GM19193 (cell line): ENCODE measurements around the gene CCDC146.

Experiments used
- POLR2A ChIP-seq: IDR thresholded peaks from 4 replicates; pipeline ENCODE4 v1.6.1; 2011; ENCODE audit not compliant: insufficient read depth, insufficient read length; ENCODE audit errors: extremely low read depth

The CCDC146 gene

DNA sequence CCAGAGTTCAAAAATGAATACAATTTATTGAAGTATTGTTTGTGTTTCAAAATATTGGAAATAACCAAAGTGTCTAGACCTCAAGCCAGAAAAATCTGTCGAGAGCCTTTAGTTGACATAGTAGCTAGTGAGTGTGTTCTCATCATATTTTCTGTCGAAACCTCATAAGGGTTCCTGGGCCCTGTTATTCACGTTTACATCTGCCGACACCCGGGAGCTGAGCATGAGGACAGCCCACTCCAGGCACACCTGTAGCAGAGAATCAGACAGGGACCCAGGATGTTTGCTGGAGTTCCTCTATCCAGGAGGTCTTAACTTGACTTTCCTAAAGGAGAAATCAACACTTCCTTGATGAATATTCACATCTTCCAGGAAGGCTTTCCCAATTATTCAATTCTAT, 149.4 kb downstream of the CCDC146 start:
- no peak for TF ChIP-seq POLR2A

DNA sequence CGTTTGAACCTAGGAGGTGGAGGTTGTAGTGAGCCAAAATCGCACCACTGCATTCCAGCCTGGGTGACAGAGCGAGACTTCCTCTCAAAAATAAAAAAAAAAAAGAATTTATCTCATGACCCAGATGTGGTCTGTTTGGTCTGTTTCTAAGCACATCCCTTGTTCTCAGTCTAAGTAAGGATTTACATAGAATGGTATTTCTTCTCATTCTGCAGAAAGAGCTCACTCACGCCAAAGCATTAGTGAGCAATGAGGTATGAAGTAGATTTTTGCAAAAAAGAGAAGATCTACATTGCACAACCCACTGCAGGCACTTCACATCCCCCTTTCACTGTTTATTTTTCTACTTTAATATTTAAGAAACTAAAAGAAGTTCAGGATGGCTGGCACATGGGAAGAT, 153.7 kb downstream of the CCDC146 start:
- TF ChIP-seq POLR2A: no peak

DNA sequence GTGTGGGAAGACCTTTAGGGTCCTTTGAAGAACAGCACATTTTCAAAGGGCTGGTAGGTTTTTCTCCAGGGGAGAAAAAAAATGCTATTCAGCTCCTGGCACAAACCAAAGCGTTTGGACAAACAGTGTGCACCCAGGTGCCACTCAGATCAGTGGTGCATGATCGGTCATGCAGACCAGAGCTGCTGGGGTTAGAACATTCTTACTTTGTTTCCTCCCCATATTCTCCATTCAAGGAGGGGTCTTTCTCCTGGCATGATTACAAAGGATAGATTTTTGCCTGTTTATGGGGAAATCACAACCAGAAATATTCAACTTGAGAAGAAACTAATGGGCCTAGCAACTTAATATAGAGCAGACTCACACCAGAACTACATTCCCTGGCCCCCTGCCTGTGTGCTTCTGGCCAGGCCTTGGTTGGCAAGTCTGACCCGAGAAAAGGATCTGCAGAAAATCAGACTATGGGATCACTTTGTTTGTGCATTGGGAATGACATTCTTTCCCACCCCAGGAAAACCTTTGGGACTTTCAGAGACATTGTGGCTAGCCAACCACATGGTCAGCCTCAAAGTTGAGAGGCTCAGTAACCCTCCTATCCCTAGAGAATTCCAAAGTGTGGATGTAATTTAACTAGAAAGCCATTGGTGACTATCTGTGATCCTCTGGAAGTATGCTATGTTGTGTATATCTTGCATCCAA, 159.5 kb downstream of the CCDC146 start:
- TF ChIP-seq POLR2A: no peak

DNA sequence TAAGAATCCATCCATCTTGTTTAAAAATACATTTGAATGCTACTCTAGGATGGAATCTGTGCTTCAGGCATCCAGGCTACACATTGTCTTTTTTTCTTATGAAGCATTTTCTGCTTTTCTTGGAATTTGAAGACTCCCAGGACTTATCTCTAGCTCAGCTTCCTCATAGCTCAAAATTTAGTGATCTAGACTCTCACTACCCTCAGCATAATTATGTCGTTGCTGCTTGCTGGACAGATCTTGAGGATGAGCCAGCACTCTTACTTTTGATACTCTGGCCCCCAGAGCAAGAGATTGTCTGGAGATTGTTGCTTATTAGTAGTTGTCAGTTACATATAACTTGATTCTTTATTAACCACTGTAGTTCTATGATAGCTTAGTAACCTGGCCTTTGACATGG, 160.5 kb downstream of the CCDC146 start:
- no peak for TF ChIP-seq POLR2A

DNA sequence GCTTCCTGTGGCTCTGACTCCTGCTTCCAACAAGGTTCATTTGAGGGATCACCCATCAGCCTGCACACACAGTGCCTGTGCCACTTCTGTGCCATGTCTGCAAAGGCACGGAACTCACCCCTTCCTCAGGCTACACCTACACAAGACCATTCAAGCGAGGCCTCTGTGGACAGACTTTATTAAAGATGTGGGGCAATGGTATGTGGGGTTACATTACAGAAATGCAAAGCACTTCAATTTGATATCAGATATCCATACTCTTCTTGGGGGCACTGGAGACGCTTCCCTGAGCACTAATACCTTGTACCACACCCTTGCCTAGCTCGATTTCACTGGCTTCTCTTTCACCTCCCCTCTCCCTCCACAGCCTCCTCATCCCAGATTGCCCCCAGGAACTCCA, 161.6 kb downstream of the CCDC146 start:
- TF ChIP-seq POLR2A: no peak

DNA sequence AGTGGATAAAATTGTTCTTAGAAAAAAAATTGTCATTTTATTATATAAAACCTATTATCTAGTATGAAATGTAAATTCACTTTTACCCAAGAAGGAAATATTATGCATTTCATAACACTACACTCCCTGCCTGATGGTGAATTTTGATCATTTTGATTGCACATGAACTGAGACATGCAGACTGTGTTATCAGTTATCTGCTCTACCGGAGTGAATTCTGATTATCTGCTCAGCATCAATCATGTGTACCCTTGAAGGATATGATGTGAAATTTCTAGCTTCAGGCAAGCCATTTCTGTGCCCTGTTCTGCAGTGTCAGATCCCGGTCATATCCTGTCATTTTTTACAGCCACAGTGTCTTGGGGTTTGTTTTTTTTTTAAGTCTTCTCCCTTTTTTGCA, 162.2 kb downstream of the CCDC146 start:
- TF ChIP-seq POLR2A: no peak

DNA sequence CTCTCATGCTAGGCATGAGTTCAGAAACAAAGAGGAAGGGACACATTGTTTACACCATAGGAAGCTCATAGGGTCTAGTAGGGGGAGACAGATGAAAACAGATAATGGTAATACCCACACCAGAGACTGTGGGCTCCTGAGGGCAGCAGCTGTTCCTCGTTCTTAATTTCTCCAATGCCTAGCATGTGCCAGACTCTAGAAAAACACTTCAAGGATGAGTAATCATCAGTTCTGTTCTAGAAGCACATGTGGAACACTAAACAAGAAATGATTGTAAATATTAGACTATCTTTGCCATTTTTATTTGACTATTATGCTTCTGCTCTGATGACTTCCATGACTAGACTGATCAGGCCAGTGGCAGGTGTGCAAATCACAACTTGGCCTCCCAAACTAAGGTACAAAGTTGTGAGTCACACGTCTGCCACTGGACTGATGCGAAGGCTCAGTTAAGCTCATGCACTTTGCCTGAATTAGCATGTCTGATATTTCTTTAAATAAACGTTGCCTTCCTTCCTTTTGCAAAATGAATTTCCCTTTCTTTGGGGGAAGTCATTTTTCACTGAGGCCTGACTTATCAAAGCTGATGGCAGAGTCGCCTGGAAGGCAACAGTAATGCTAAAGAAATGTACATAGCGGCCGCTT, 166.4 kb downstream of the CCDC146 start:
- no peak for TF ChIP-seq POLR2A

DNA sequence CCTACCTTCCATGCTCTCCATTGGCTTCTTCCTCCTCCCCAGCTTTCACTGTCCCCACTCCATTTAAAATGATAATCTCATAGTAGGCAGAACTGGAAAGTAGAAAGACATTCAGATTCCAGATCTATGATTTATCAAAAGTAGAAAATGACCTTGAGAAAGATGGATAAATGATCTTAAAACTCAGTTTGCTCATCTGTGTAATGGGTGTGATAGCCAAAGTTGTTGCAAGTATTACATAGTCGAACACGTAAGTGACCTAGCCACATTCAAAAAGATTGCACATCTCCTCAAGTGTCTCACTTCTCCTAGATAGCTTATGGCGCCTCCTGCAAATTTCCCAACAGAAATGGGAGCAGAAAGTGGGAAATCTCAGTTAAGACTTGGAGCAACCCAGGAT, 167.0 kb downstream of the CCDC146 start:
- no peak for TF ChIP-seq POLR2A

DNA sequence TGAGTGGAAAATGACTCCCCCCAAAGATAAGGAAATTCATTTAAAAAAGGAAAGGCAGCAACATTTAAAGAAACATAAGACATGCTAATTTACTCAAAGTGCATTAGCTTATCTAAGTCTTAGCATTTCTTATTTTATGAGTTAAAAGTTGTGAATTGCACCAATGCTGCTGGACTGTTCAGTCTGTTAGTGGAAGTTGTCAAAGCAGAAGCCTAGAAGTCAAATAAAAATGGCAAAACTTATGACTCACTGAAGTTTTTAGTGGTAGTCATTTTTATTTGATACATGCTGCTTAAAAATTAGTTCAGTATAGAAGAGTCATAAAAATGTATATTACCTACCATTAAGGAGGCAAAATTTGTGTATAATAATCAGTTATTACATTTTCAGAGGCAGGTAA, 168.0 kb downstream of the CCDC146 start:
- no peak for TF ChIP-seq POLR2A

DNA sequence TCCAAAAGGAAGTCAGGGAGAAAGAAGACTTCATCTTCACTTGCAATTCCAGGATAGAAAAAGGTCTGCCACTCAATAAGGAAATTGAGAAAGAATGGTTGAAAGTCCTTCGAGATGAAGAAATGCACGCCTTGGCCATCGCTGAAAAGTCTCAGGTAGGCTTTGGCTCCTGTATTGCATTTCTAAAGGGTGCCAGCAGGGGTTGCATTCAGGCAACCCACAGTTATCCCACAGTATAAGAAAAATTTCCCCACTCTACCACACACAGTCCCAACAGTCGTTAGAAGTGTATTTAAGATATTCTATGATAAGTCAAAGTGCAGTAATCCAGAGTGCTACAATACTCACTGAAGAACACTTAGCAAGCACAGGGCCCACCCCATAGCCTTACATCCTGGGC, 170.6 kb downstream of the CCDC146 start:
- TF ChIP-seq POLR2A: no peak

DNA sequence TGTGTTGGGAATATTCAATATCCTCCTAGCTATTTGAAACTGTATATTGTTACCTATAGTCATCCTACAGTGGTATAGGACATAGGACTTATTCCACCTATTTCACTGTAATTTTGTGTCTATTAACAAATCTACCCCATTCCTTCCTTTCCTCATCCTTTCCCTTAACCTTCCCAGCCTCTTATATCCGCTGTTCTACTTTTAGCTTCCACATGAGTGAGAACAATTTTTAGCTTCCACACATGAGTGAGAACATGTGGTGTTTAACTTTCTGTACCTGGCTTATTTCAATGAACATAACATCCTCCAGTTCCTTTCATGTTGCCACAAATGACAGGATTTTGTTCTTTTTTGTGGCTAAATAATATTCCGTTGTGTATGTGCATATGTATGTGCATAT, 173.1 kb downstream of the CCDC146 start:
- TF ChIP-seq POLR2A: no peak

DNA sequence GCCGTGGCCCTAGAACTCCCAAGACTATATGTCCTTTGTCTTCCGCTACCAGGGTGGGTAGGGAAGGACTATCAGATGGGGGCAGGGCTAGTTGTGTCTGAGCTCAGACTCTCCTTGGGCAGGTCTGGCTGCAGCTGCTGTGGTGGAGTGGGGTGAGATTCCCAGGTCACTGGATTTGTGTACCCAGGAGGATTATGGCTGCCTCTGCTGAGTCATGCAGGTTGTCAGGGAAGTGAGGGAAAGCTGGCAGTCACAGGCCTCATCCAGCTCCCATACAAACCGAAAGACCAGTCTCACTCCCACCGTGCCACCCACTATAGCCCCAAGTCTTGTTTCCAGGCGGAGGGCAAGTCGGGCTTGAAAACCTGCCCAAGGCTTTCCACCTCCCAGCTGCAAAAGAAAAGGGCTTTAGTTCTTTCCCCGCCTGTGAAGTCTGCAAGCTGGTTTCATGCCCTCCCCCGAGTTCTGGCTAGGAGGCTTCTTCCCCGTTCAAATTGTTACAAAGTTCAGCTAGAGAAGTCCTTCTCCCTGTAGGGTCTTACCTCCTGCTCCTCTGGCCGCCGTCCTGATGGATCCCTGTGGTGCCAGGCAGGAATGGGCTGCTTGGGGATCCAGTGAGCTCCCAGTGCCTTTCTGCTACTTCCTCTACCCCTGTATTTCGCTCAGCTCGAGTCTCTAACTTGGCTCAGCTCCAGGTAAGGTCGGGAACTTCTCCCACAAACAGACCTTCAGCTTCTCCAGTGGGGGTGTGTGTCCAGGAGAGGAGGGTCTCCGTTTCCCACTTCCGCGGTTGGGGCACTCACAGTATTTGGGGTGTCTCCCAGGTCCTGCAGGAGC, 184.0 kb downstream of the CCDC146 start:
- no peak for TF ChIP-seq POLR2A

DNA sequence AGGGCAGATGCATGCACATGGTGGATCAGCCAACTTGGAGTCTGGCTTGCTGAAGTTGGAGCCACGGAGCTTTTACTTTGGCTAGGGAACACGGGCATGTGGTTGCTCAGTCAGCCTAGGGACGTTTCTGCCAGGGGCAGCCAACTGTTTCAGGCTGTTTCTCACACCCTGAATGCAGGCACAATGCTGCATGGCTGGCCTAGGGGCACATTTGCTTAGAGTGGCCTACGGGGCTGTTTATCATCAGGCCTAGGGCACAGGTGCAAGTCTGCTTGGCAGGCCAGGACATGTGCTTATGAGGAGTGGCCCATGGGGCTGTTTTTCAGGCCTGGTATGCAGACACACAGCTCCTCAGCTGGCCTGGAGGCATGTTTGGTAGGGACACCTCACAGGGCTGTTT, 186.4 kb downstream of the CCDC146 start:
- no peak for TF ChIP-seq POLR2A

DNA sequence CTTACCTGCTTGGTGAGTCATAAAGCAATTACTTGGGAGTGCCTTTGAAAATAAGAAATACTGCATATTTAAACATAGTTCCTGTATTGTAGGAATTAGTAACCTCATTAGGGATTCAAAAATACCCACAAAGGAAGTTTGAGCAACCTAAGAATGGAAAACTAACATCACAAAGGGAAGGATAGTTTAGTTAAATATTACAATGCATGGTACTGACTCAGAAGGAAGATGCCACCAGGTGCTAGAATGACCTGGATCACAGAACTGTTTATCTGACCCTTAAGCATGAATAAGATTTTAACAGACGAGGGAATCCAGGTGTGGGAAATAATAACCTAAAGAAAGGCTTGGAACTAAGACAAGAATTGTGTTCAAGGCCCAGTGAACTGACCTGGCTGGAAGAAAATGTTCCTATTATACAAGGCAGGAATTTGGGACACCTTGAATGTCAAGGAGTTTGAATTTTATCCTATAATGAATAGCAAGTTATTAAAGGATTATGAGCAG, 187.4 kb downstream of the CCDC146 start:
- TF ChIP-seq POLR2A: no peak

DNA sequence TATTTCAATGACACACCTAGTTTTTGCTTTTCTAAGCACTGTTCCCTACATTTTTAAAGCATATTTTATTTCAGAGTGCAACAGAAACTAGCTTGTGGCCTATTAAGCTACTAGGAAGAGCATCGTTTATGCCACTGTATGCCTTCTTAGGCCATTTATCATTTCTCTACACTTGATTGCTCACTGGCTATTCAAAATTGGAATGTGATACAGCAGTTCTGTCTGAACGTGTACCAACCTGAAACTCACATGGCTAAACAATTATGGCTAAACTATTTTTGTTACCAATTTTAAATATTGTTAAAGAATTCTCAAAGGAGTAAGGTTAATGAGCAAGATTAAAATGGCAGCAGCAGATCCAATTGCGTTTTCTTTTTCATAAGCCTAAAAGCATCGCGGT, 188.6 kb downstream of the CCDC146 start:
- no peak for TF ChIP-seq POLR2A
